HL-60 (cell line): ENCODE results near the gene RNF152.

Experiments
- DNase-seq, 2 experiments: peaks; one replicate each; pipeline ENCODE4 v3.0.0-alpha.2; 2010 to 2020; ENCODE audit warnings: low read depth in 1 of 2, low spot score in 1 of 2
- H3K27ac ChIP-seq: fragments of 250-450 bp; sonication (Bioruptor Pico); replicated peaks from 2 replicates; pipeline ENCODE4 v1.5.1; 2020; ENCODE audit warnings: mild to moderate bottlenecking, moderate library complexity
- H3K27me3 ChIP-seq: fragments of 250-450 bp; sonication (Bioruptor Pico); 2 replicates; pipeline ENCODE4 v1.5.1; 2021; ENCODE audit warnings: mild to moderate bottlenecking, moderate library complexity; ENCODE audit not compliant: insufficient read depth, poor library complexity, severe bottlenecking
- H3K4me3 ChIP-seq: replicated peaks from 2 replicates; pipeline ENCODE4 v1.5.1; 2011; ENCODE audit warnings: mild to moderate bottlenecking, control low read depth, low read length; ENCODE audit not compliant: insufficient read depth
- GABPA ChIP-seq: IDR thresholded peaks from 2 replicates; pipeline ENCODE4 v1.6.1; 2012; ENCODE audit warnings: low read depth
- POLR2AphosphoS5 ChIP-seq: IDR thresholded peaks from 2 replicates; pipeline ENCODE4 v1.6.1; 2012; ENCODE audit warnings: low read depth
- SPI1 ChIP-seq: IDR thresholded peaks from 2 replicates; pipeline ENCODE4 v1.6.1; 2012; ENCODE audit warnings: low read depth, mild to moderate bottlenecking, borderline replicate concordance
- TF ChIP-seq, protein P1 (sequence below): IDR thresholded peaks from one replicate; pipeline ENCODE4 v1.5.1; 2011; ENCODE audit warnings: low read length, control low read depth, inconsistent platforms; ENCODE audit not compliant: insufficient read depth
- TF ChIP-seq, protein P2 (sequence below): IDR thresholded peaks from 2 replicates; pipeline ENCODE4 v1.6.1; 2012; ENCODE audit warnings: low read depth; ENCODE audit not compliant: insufficient replicate concordance

RNF152 gene

DNA sequence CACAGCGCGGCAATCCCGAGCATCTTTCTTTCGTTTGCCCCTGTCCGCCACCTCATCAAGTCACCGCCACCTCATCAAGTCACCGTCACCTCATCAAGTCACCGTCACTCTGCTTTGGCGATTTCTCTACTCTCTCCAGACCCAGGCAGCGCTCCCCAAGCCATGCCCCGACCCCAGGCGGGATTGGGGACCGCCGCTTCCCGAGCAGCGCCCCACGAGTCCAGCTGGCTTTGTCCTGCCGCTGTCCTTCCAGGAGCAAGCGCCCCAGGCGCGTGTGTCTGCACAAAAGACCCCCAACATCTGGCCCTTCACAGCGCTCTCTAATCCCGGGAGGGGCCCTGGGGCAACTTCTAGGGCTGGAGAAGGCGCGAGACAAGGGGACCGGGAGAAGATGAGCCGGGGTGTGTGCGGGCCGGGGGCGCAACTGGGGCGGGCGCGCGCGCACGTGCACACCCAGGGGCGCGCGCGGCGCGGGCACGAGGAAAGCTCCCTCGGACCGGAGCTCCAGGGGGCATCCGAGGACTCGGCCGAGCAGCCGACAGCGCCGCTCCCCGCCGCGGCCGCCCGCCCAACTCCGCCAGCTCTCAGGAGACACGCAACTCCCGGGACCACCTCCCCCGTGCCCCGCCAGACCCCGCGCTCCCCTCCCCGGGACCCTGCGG is 633 bp upstream of the RNF152 start:
- H3K27ac ChIP-seq, result no peak overlapping the region
- peak overlapping the region; percentile 68 for H3K4me3 ChIP-seq
- no peak for DNase-seq
- H3K27me3 ChIP-seq, result peaks cover 63% of the 10 kb centered on the region
- TF ChIP-seq SPI1 (no peak), GABPA (no peak), POLR2AphosphoS5 (no peak)
- TF ChIP-seq, protein P1, sequence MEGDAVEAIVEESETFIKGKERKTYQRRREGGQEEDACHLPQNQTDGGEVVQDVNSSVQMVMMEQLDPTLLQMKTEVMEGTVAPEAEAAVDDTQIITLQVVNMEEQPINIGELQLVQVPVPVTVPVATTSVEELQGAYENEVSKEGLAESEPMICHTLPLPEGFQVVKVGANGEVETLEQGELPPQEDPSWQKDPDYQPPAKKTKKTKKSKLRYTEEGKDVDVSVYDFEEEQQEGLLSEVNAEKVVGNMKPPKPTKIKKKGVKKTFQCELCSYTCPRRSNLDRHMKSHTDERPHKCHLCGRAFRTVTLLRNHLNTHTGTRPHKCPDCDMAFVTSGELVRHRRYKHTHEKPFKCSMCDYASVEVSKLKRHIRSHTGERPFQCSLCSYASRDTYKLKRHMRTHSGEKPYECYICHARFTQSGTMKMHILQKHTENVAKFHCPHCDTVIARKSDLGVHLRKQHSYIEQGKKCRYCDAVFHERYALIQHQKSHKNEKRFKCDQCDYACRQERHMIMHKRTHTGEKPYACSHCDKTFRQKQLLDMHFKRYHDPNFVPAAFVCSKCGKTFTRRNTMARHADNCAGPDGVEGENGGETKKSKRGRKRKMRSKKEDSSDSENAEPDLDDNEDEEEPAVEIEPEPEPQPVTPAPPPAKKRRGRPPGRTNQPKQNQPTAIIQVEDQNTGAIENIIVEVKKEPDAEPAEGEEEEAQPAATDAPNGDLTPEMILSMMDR, result no peak
- TF ChIP-seq, protein P2, sequence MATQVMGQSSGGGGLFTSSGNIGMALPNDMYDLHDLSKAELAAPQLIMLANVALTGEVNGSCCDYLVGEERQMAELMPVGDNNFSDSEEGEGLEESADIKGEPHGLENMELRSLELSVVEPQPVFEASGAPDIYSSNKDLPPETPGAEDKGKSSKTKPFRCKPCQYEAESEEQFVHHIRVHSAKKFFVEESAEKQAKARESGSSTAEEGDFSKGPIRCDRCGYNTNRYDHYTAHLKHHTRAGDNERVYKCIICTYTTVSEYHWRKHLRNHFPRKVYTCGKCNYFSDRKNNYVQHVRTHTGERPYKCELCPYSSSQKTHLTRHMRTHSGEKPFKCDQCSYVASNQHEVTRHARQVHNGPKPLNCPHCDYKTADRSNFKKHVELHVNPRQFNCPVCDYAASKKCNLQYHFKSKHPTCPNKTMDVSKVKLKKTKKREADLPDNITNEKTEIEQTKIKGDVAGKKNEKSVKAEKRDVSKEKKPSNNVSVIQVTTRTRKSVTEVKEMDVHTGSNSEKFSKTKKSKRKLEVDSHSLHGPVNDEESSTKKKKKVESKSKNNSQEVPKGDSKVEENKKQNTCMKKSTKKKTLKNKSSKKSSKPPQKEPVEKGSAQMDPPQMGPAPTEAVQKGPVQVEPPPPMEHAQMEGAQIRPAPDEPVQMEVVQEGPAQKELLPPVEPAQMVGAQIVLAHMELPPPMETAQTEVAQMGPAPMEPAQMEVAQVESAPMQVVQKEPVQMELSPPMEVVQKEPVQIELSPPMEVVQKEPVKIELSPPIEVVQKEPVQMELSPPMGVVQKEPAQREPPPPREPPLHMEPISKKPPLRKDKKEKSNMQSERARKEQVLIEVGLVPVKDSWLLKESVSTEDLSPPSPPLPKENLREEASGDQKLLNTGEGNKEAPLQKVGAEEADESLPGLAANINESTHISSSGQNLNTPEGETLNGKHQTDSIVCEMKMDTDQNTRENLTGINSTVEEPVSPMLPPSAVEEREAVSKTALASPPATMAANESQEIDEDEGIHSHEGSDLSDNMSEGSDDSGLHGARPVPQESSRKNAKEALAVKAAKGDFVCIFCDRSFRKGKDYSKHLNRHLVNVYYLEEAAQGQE, result no peak

DNA sequence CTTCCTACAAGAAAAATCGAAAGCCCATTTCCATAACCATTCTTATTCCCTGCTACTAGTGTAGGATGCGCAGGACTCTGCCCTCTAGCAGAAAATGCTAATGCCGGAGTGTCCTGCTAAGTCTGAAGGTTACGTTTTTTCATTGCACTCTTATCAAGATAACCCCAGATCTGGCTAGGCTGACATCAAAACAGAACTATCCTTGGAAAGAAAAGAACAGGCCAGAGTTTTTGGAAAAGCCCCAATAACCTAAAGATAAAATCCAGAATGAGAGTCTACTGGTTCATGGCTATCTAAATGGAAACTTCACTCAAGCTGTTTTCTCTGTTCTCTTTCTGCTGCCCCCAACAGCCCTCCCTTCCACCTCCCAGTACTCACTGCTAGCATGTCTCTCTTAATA is 913 bp downstream of the RNF152 start:
- no peak overlapping the region for H3K27ac ChIP-seq
- DNase-seq, result no peak
- H3K27me3 ChIP-seq, result peaks cover 56% of the 10 kb centered on the region
- H3K4me3 ChIP-seq, result no peak overlapping the region
- TF ChIP-seq GABPA, result no peak
- no peak for TF ChIP-seq POLR2AphosphoS5
- TF ChIP-seq, protein P2, result no peak
- TF ChIP-seq SPI1, result no peak

DNA sequence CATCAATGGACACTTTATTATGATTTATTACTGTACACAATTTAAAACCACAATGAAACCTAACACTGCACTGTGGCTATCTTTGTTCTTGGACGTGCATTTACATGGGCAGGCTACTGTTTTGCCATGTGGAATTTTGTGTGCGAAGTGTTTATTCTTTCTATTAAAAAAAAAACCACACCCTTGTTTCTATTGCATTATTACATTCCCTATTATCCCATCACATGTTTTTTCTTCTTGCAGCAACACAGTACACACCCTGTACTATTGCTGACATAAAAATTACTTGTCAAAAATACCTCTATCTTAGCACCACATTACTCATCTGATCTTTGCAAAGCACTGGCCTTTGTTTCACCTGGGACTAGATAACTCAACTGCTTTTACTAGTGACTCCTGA is 1.5 kb downstream of the RNF152 start:
- DNase-seq, result no peak
- Histone ChIP-seq H3K27me3 (peaks cover 53% of the 10 kb centered on the region), H3K27ac (no peak overlapping the region), H3K4me3 (no peak overlapping the region)
- TF ChIP-seq POLR2AphosphoS5 (no peak), SPI1 (no peak), GABPA (no peak)
- TF ChIP-seq, protein P2, result no peak
- TF ChIP-seq, protein P1, result no peak
